Activated CD8-positive, alpha-beta memory T cell treated with anti-CD3 and anti-CD28 coated beads, Interleukin-2, amount 50 U/mL, for 24 hours (primary cell): ENCODE measurements around the gene HOXA5.

Experiments used
- DNase-seq: peaks from one replicate; pipeline ENCODE4 v3.0.0-alpha.2; 2020; ENCODE audit errors: extremely low read depth

HOXA5 gene

DNA sequence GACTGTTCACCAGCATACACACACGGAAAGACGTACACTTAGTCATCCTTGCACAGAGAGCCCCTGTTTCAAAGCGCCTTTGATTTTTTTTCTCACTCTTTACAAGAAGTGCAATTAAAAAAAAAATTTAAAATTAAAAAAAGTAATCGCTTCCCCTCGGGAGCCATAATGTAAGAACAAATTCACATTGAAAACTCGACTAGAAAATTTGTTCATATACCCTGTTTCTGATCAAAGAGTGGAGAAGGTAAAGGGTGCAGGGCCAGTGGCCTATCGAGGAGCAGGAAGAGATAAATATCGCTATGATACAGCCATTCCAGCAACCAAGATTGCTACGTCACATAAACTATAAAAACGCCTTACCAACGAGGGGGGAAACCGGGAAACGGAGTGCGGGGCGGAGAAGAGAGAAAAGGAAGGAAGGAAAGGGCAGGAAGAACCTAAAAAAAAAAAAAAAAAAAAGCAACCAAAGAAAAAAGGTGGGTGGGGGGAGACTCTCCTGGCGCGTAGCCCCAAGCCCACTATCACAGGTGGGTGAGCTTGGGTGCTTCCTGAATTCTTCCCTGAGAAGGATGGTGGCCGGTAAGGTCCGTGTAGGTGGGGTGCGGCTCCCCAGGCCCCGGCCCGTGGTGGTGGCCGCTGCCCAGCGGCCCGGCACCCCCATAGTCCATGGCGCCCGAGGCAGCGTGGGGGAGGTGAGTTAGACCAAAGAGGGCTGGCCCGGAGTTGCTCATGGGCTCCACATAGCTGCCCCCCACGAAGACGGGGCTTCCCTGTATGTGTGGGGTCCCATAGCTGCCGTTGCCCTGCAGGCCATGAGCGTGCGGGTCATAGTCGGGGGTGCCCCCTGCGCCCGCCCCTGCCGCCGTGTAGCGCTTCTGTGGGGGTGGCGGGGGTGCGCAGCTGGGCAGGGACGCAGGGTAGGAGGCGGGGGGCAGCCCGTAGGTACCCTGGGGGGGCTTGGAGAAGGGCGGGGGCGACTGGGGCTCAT lies 35.8 kb downstream of the HOXA5 start:
- DNase-seq = no peak

- no peak for DNase-seq
These were observed 36.6 kb downstream of the HOXA5 start for GRCh38 chr7:27106901-27107240.

DNA sequence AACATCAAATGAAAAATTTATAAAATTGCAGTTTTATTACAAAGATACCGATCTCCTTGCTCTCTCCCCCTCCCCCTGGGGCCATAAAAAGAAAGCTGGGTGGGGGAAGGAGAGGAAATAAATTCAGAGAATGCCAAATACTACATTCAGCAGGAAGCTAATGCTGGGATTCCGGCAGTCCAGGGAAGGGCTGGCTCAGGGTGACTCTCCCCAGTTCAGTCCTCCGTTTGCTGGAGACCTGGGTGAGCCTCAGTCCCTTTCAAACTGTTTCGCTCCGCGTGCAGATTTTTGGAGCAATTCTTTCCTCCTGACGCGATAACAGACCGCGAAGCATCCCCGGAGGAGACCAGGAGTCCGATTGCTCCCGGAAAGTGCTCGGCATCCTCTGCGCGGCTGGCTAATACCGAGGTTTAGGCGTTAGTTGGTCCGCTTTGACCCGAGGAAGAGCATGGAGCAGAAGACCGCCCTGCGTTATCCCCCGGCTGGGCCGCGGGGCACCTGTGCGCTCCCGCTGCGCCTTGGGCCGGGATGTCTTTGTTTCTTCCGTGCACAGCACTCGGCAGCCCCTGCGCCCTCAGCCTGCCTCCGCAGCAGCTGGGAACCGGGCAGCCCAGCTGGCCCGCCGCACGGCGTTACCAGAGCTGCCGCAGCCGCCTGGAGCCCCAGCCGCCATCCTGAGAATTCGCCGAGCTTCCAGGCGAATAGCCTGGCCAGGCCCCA lies 37.1 kb downstream of the HOXA5 start:
- no peak for DNase-seq

DNA sequence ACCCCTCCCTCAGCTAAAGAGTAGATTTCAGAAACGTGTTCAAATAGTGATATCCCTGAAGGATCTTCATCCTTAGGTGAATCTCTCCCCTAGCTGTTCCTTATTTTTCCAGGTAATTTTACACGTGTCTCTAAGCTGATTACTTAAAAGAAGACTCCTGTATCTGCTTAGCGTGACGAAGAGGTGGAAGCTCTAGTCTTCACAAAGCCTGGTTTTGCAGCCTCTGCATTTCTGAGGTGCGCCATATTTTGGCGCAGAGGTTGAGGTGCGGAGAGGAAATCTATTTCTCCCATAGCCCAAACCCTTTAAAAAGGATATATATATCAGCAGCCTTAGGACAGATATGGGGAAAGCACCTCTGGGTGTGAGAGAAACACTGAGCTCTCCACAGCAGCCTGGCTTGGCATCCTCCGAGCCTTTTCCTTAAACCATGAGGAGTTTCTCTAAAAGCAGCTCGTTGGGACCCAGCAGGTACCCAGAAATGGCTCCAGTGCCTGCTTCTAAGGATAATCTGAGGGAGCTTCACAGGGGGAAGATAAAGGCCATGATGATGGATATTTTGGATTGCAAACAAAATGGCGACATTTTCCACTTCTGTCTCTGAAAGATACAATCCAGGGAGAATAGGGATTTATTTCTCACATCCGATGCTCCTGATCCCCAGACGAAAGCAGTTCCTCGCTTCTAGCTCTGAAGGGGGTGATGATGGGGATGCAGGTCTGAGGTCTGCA lies 38.0 kb downstream of the HOXA5 start:
- no peak for DNase-seq

- DNase-seq = no peak
These were observed 39.0 kb downstream of the HOXA5 start for GRCh38 chr7:27104341-27105058.

DNA sequence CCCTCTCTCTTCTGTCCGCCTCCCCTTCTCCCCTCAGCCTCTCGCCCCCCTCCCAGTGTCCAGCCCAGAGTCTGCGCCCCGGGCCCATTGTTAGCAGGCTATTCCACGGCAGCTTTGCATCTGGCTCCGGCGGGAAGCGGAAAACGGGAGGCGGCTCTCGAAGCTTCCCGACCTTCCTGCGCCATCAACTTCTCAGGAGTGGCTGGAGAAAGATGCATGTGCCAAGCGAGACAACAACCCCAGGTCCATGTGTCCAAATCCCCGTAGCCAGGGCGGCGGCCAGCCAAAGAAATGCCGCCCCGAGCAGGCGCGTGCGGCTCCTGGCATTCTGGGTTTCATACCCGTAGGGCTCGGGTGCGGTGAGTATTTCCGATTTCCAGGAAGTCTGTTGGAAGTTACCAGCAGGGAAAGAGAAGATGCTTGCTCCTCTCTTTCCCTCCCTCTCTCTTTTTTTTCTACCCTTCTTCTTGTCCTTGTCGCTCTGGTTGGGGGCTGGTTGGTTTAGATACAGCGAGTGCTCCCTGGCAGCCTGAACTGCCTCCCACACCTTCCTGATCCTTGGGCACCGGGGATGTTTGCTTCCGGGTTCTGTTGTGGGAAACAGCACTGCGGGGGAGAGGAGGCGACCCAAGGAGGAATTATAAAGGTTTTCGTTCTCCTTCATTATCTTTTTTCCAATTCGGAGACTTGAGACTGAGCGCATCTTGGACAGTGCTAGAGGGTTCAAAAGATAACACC lies 39.8 kb downstream of the HOXA5 start:
- no peak for DNase-seq

DNA sequence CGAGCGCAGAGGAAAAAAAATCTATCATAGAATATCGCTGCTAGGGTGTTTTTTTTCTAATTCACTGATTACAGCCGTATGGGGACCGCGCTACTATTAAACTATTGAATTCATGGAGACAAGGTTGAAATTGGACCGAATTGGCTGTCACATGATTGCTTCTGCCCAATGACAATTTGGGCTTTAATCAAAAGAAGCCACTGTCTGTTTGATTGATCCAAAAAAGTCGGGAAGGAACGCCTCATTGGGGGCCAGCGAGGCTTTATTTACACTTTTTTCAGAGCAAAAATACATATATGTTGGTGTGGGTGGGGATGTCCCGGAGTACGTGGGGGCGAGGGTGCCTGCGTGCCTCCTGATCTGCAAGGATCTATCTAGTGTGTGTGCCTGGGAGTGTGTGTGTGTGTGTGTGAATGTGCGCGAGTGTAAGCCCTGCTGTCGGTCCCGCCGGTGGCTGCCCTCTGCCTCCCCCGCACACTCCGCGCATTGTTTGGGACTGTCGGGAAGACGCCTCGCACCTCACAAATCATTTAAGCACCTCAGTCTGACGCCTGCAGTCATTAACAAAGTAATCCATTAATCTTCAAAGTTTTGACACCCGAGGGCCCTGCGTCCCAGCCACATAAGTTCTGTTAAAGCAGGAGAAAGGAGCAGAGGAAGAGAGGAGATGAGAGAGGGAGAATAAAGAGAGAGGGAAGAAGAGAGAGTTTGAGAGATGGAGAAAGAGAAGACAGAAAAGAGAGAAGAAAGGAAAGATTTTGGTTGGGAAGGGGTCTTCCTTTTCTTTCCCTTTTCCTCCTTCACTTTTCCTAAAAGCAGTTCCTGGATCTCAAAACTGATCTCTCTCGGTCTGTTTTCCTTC lies 40.7 kb downstream of the HOXA5 start, which contains the start of gene HOXA2:
HOXA2 (minus strand) TSS at position 103 of the 862 bp plus-strand sequence. CDS start 183 bp downstream, outside the sequence.
- DNase-seq = no peak

- no peak for DNase-seq
These were observed 41.4 kb downstream of the HOXA5 start for GRCh38 chr7:27101957-27102580.

DNA sequence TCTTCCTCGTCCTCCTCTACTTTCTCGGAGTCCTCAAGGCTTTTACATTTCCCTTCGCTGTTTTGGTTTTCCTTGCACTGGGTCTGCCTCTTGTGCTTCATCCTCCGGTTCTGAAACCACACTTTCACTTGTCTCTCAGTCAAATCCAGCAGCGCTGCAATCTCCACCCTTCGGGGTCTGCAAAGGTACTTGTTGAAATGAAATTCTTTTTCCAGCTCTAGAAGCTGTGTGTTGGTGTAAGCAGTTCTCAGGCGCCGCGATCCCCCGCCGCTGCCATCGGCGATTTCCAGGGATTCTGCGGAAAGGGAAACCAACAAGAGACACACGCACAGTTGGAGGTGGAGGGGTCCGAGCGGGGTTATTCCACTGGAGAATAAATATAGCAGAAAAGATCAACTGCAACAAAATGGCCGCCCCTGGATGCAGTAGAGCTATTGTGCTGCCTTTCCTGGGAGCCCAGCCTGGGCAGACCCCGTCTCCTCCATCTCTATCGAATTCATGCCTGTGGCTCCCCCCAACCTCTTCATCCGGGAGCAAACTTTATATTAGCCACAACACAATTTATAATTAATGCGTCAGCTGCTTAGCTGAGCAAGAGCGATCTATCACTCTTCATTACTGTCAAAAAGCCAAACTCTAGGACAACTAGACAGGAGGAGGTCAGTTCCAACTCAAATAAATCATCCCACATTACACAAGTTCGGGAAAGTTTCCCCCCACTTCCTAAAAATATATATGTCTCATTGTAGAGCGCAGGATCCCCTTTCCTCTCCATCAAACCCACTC lies 42.1 kb downstream of the HOXA5 start:
- no peak for DNase-seq

DNA sequence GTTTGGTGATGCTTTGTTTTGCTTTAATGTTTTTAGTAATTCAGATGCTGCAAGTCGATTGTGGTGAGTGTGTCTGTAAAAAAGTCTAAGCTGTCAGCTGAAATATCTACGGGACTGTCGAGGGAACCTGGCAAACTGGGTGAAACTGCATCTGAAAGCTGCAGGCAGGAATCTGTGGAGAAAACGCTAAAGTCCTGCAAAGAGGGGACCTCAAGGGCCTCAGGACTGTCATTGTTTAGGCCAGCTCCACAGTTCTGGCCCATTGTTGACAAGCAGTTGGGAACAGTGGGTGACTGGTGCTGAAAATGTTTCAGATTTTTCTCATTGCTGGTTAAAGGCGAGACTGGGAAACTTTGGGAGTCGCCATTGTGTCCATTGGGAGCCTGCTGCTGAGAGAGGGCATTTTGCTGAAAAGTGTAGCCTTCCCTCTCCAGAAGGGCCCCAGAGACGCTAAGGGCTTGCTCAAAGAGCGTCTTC lies 42.7 kb downstream of the HOXA5 start:
- no peak for DNase-seq

DNA sequence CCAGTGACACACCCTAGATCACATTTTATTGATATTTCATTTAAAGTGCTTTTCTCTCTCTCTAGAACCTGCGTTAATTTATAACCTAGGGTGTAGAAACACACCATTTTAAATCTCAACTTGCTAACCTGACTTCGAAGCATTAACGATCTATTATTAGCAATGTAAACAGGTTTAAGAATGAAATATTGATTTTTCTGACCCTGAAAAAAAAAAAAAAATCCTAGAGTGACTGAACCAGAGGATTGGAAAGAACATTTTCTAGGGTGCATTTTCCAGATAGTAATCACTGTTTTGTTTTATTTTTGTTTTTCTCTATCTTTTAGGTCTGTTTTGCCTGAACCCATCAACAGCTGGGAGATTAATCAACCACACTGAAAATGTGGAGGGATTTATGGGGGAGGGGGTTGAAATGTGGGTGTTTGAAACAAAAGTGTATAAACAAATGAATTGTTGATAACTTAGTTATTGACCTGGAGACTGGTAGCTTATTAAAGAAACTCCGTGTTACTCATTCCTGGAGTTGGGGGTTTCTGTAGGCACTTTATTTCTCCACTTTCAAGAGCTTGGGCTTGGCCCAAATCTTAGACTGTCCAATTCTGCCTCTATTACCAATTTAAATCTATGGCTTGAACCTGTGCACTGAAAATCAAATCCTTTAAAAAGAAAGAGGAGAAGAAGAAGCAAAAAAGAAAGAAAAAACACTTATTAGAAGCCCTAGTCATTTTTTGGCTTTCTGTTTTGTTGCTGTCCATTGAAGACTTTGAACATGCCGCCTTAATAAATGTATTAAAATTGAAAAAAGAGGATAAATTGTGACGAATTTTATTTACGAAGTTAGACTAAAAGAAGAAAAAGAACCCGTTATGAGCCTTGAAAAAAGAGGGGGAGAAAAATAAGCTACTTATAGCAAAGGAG lies 43.8 kb downstream of the HOXA5 start:
- no peak for DNase-seq

- DNase-seq = no peak
These were observed 44.7 kb downstream of the HOXA5 start for GRCh38 chr7:27098578-27099451.

DNA sequence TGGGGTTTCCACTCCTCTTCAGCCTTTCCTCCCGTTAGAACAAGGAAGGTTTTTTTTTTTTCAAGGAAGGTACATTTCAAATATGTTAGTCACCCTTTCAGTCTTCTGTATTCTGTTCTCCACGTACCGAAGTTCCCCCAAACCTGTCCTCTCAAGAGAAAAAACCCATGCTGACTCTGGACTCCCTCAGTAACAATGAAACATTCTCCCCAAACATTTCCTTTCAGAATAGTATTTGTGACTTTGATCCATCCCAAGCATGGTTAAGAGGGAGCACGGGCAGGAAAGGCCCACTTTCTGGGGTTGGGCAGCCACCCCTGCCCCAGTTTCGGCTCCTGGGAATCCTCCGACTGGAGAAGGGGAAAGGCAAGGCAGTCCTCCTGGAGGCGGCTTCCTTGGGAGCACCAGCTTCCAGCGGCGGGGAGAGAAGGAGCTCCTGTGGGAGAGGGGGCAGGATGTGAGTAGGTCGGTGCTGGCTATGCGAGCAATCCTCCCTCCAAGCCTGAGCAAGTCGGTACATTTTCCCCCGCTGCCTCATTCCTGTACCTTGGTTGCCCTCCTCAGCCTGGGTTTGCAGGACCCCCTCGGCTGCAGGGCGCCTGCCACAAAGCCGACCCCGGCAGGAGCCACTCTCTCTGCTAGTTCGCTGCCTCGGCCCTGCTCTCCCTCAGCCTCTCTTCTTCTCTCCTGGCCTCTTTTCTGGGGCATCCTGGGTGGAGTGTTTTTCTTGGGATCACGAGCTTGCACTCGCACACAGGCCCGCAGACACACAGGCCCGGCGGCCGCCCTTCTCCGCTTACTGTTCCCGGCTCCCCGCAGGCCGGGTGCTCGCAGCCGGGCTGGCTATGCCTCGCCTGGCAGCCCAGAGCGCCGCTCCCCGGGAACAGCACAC lies 45.5 kb downstream of the HOXA5 start:
- DNase-seq = no peak

GRCh38 chr7:27096768-27097514 lies 46.5 kb downstream of the HOXA5 start:
- DNase-seq = no peak
